ENCODE data around the gene ZNF541. TPM values are rescaled to one million over a fixed set of nuclear protein-coding genes. Genes with fewer than 3 reads are reported as not detected.

The ZNF541 gene
- total RNA-seq, 6 experiments from 2014 or later, result 0.12 to 0.25 (median 0.17) TPM; not detected in 2

- Histone ChIP-seq H3K9me3 (no peaks in the 10 kb centered on the region), H3K4me3 (no peak overlapping the region), H3K27me3 (no peaks in the 10 kb centered on the region), H3K4me1 (peaks cover 0 to under 1% (median 0%) of the 10 kb centered on the region in 4 donors), H3K36me3 (no peaks in the 10 kb centered on the region), H3K27ac (no peak overlapping the region)
- TF ChIP-seq POLR2A (IDR thresholded peaks at IDR 0.05) (no peak), CTCF (IDR thresholded peaks at IDR 0.05) (no peak)
- 49% methylated on average over 11 of the region's 12 CpGs for WGBS (ENCODE audit: insufficient coverage, low coverage, low lambda C conversion rate, missing lambda C conversion rate)
- intact Hi-C loops (cut with DNase I), result loop anchor here in 1 of 2 donors (10.0 kb wide), 1 partner anchor 155 kb away; no protein-coding TSS in a partner anchor
- DNase-seq (no peak), ATAC-seq (peak in 3 of 4 donors; percentile 17 to 39 (median 20))
These were observed 33.1 kb downstream of the ZNF541 start for GRCh38 chr19:47539747-47540311.

- Histone ChIP-seq H3K4me1 (no peaks in the 10 kb centered on the region), H3K27me3 (no peaks in the 10 kb centered on the region), H3K4me3 (no peak overlapping the region), H3K36me3 (no peaks in the 10 kb centered on the region), H3K27ac (no peak overlapping the region), H3K9me3 (no peaks in the 10 kb centered on the region)
- TF ChIP-seq POLR2A (IDR thresholded peaks at IDR 0.05), result no peak
- no peak for TF ChIP-seq CTCF (IDR thresholded peaks at IDR 0.05)
- intact Hi-C loops (cut with DNase I), result loop anchor here in 1 of 2 donors (10.0 kb wide), 1 partner anchor 156 kb away; no protein-coding TSS in a partner anchor
- no peak for ATAC-seq
- no peak for DNase-seq
- WGBS (ENCODE audit: insufficient coverage, low coverage, low lambda C conversion rate, missing lambda C conversion rate), result no CpG with 5 or more reads among the region's 5 CpGs
These were observed 34.1 kb downstream of the ZNF541 start for GRCh38 chr19:47538812-47539211.

GRCh38 chr19:47537493-47537892, 35.5 kb downstream of the ZNF541 start:
- intact Hi-C loops (cut with DNase I), result loop anchor here in 1 of 2 donors (10.0 kb wide), 1 partner anchor 157 kb away; no protein-coding TSS in a partner anchor
- no peak for ATAC-seq
- 93% methylated on average over 3 of the region's 4 CpGs for WGBS (ENCODE audit: insufficient coverage, low coverage, low lambda C conversion rate, missing lambda C conversion rate)

GRCh38 chr19:47534628-47535027, 38.3 kb downstream of the ZNF541 start:
- Histone ChIP-seq H3K27me3 (no peaks in the 10 kb centered on the region), H3K27ac (no peak overlapping the region), H3K4me1 (no peaks in the 10 kb centered on the region), H3K36me3 (no peaks in the 10 kb centered on the region), H3K4me3 (no peak overlapping the region), H3K9me3 (no peaks in the 10 kb centered on the region)
- 13% methylated on average over 1 of the region's 1 CpG for WGBS (ENCODE audit: insufficient coverage, low coverage, low lambda C conversion rate, missing lambda C conversion rate)
- DNase-seq (no peak), ATAC-seq (no peak)
- intact Hi-C loops (cut with DNase I), result loop anchor here in 1 of 2 donors (10.0 kb wide), 1 partner anchor 160 kb away; no protein-coding TSS in a partner anchor
- TF ChIP-seq CTCF (IDR thresholded peaks at IDR 0.05), result no peak
- no peak for TF ChIP-seq POLR2A (IDR thresholded peaks at IDR 0.05)

More at GRCh38 chr19:47537493-47537892, 35.5 kb downstream of the ZNF541 start:
- Histone ChIP-seq H3K27me3 (no peaks in the 10 kb centered on the region), H3K4me3 (no peak overlapping the region), H3K27ac (no peak overlapping the region), H3K4me1 (no peaks in the 10 kb centered on the region), H3K9me3 (no peaks in the 10 kb centered on the region), H3K36me3 (no peaks in the 10 kb centered on the region)
- TF ChIP-seq CTCF (IDR thresholded peaks at IDR 0.05), result no peak
- no peak for TF ChIP-seq POLR2A (IDR thresholded peaks at IDR 0.05)
- DNase-seq, result no peak

Data from right lobe of liver (tissue), 6 donors.